Measurements from ENCODE around the gene MS4A15.

Gene MS4A15

GRCh38 chr11:60792521-60792920, 35.9 kb downstream of the MS4A15 start:
- Mint-ChIP-seq H3K27me3 (no peaks in the 10 kb centered on the region), H3K4me3 (no peak overlapping the region), H3K9me3 (ENCODE audit: low read depth) (no peaks in the 10 kb centered on the region), H3K4me1 (ENCODE audit: low read depth) (no peaks in the 10 kb centered on the region), H3K36me3 (no peaks in the 10 kb centered on the region), H3K27ac (no peak overlapping the region)

GRCh38 chr11:60795291-60795690, 38.6 kb downstream of the MS4A15 start:
- H3K36me3 Mint-ChIP-seq = no peaks in the 10 kb centered on the region
- no peaks in the 10 kb centered on the region for H3K4me1 Mint-ChIP-seq (ENCODE audit: low read depth)
- H3K27me3 Mint-ChIP-seq = peaks cover 1% of the 10 kb centered on the region
- H3K27ac Mint-ChIP-seq = no peak overlapping the region
- no peak overlapping the region for H3K4me3 Mint-ChIP-seq
- H3K9me3 Mint-ChIP-seq (ENCODE audit: low read depth) = no peaks in the 10 kb centered on the region

DNA sequence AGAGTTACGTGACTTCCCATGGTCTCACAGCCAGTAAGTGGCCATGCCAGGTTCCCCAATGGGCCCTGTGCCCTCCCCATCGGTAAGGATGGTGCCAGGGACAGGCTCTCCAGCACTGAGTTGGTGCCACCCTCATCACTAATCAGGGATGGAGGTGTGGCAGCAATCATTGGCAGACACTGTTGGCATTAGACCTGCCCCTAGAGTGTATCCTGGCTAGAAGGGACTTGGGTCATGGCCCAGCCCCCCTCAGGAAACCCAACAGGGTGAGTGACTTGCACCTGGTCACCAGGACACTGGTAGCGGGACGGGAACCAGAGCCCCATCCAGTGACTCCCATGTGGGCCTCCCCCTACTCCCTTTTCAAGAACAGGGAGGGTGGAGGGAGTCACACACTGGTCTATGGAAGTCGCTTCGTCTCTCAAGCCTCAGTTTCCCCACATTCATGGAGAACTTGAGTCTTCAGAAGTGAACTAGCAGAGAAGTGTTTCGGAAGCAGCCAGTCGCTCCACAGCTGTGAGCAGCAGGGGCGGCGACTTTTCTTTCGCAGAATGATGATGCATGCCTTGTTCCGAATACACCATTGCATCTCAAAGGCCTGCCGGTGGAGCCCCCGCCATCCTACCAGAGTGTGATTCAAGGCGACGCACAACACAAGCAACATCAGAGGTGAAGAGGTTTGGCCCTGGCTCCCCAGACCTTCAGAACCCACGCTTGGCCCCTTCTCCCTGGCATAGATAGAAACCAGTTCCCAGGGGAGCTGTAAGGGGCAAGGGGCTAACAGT, 41.4 kb downstream of the MS4A15 start:
- H3K4me1 Mint-ChIP-seq (ENCODE audit: low read depth) = no peaks in the 10 kb centered on the region
- H3K27ac Mint-ChIP-seq = no peak overlapping the region
- H3K36me3 Mint-ChIP-seq = no peaks in the 10 kb centered on the region
- no peak overlapping the region for H3K4me3 Mint-ChIP-seq
- H3K27me3 Mint-ChIP-seq = peaks cover 4% of the 10 kb centered on the region
- no peaks in the 10 kb centered on the region for H3K9me3 Mint-ChIP-seq (ENCODE audit: low read depth)

- Mint-ChIP-seq H3K9me3 (ENCODE audit: low read depth) (no peaks in the 10 kb centered on the region), H3K27ac (no peak overlapping the region), H3K27me3 (peaks cover 4% of the 10 kb centered on the region), H3K4me1 (ENCODE audit: low read depth) (no peaks in the 10 kb centered on the region), H3K4me3 (no peak overlapping the region), H3K36me3 (no peaks in the 10 kb centered on the region)
These were observed 42.0 kb downstream of the MS4A15 start for GRCh38 chr11:60798631-60799030.

- H3K36me3 Mint-ChIP-seq = no peaks in the 10 kb centered on the region
- H3K27me3 Mint-ChIP-seq = peaks cover 4% of the 10 kb centered on the region
These were observed 44.5 kb downstream of the MS4A15 start for GRCh38 chr11:60801194-60801593.

DNA sequence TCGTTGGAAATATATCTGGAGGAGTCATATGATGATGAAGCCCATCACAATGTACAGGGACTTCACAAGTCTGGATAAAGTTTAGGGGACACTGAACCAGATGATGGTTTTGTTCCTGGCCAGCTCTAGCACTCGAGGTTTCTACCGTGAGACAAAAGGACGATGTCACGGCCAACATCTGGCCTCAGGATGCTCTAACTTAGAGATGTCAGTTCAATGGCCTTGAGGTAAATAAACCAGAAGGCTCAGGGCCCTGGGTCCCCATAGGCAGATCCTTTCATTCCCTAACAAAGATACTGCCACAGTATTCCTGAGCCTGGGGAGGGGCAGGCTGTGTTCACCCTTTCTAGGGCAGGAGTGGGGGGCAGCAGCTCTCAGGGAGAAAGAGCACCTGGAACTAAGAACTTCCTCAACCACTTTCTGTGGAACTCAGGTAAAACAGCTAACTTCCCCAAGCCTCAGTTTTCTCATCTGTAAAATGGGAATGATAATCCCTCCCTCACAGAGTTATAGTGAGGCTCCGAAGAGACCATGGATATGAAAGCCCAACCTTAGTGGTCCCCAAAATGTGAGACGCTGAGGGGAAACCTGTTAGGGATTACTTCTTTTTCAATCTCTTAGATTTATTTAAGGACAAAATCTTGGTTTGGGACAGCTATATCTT, 46.7 kb downstream of the MS4A15 start:
- Mint-ChIP-seq H3K27me3 (peaks cover 4% of the 10 kb centered on the region), H3K4me1 (ENCODE audit: low read depth) (no peaks in the 10 kb centered on the region), H3K27ac (no peak overlapping the region), H3K9me3 (ENCODE audit: low read depth) (no peaks in the 10 kb centered on the region), H3K4me3 (no peak overlapping the region), H3K36me3 (no peaks in the 10 kb centered on the region)

More at GRCh38 chr11:60801194-60801593, 44.5 kb downstream of the MS4A15 start:
- H3K4me3 Mint-ChIP-seq = no peak overlapping the region
- no peaks in the 10 kb centered on the region for H3K4me1 Mint-ChIP-seq (ENCODE audit: low read depth)
- H3K27ac Mint-ChIP-seq = no peak overlapping the region
- H3K9me3 Mint-ChIP-seq (ENCODE audit: low read depth) = no peaks in the 10 kb centered on the region

GRCh38 chr11:60809249-60809648, 52.6 kb downstream of the MS4A15 start:
- Mint-ChIP-seq H3K27ac (no peak overlapping the region), H3K4me1 (ENCODE audit: low read depth) (no peaks in the 10 kb centered on the region), H3K4me3 (no peak overlapping the region), H3K9me3 (ENCODE audit: low read depth) (no peaks in the 10 kb centered on the region), H3K36me3 (no peaks in the 10 kb centered on the region), H3K27me3 (no peaks in the 10 kb centered on the region)

GRCh38 chr11:60809691-60810090, 53.0 kb downstream of the MS4A15 start:
- Mint-ChIP-seq H3K36me3 (no peaks in the 10 kb centered on the region), H3K4me1 (ENCODE audit: low read depth) (no peaks in the 10 kb centered on the region), H3K4me3 (no peak overlapping the region), H3K27me3 (no peaks in the 10 kb centered on the region), H3K9me3 (ENCODE audit: low read depth) (no peaks in the 10 kb centered on the region), H3K27ac (no peak overlapping the region)

- H3K27me3 Mint-ChIP-seq = no peaks in the 10 kb centered on the region
- no peaks in the 10 kb centered on the region for H3K4me1 Mint-ChIP-seq (ENCODE audit: low read depth)
- no peaks in the 10 kb centered on the region for H3K9me3 Mint-ChIP-seq (ENCODE audit: low read depth)
- H3K36me3 Mint-ChIP-seq = no peaks in the 10 kb centered on the region
- no peak overlapping the region for H3K4me3 Mint-ChIP-seq
- H3K27ac Mint-ChIP-seq = no peak overlapping the region
These were observed 53.5 kb downstream of the MS4A15 start for GRCh38 chr11:60810151-60810550.

GRCh38 chr11:60810569-60810968, 53.9 kb downstream of the MS4A15 start:
- no peaks in the 10 kb centered on the region for H3K36me3 Mint-ChIP-seq
- H3K27ac Mint-ChIP-seq = no peak overlapping the region
- no peaks in the 10 kb centered on the region for H3K4me1 Mint-ChIP-seq (ENCODE audit: low read depth)
- no peak overlapping the region for H3K4me3 Mint-ChIP-seq
- H3K9me3 Mint-ChIP-seq (ENCODE audit: low read depth) = no peaks in the 10 kb centered on the region
- H3K27me3 Mint-ChIP-seq = no peaks in the 10 kb centered on the region

- H3K4me1 Mint-ChIP-seq (ENCODE audit: low read depth) = no peaks in the 10 kb centered on the region
- no peaks in the 10 kb centered on the region for H3K9me3 Mint-ChIP-seq (ENCODE audit: low read depth)
- H3K27me3 Mint-ChIP-seq = peaks cover 2% of the 10 kb centered on the region
- H3K27ac Mint-ChIP-seq = no peak overlapping the region
- no peak overlapping the region for H3K4me3 Mint-ChIP-seq
- H3K36me3 Mint-ChIP-seq = peaks cover 6% of the 10 kb centered on the region
These were observed 56.7 kb downstream of the MS4A15 start for GRCh38 chr11:60813324-60813723.

GRCh38 chr11:60814112-60814511, 57.4 kb downstream of the MS4A15 start:
- Mint-ChIP-seq H3K4me1 (ENCODE audit: low read depth) (no peaks in the 10 kb centered on the region), H3K27ac (no peak overlapping the region), H3K27me3 (peaks cover 2% of the 10 kb centered on the region), H3K36me3 (peaks cover 6% of the 10 kb centered on the region), H3K9me3 (ENCODE audit: low read depth) (no peaks in the 10 kb centered on the region), H3K4me3 (no peak overlapping the region)

GRCh38 chr11:60816590-60817157, 60.0 kb downstream of the MS4A15 start:
- Mint-ChIP-seq H3K27me3 (peaks cover 2% of the 10 kb centered on the region), H3K4me3 (no peak overlapping the region), H3K27ac (no peak overlapping the region), H3K36me3 (peaks cover 6% of the 10 kb centered on the region), H3K9me3 (ENCODE audit: low read depth) (no peaks in the 10 kb centered on the region), H3K4me1 (ENCODE audit: low read depth) (no peaks in the 10 kb centered on the region)

DNA sequence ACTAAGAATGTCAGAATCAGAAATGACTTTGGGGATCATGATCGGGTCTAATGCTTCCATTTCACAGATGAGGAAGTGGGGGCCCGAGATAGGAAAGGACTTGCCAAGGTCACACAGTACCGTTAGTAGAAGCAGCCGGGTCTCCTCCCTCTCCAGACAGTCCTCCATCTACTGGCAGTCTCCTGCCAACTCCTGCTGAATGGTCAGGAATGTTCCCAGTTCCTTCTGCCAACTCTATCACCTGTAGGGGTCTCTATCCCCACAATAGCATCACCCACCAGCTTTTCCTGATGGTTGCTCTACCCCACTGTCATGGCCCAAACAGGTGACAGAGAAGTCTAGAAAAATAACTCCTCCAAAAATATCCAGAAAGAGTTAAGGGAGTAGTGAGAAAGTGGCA, 61.4 kb downstream of the MS4A15 start:
- no peaks in the 10 kb centered on the region for H3K9me3 Mint-ChIP-seq (ENCODE audit: low read depth)
- no peak overlapping the region for H3K27ac Mint-ChIP-seq
- H3K27me3 Mint-ChIP-seq = peaks cover 2% of the 10 kb centered on the region
- H3K4me3 Mint-ChIP-seq = no peak overlapping the region
- no peaks in the 10 kb centered on the region for H3K4me1 Mint-ChIP-seq (ENCODE audit: low read depth)
- peaks cover 6% of the 10 kb centered on the region for H3K36me3 Mint-ChIP-seq

DNA sequence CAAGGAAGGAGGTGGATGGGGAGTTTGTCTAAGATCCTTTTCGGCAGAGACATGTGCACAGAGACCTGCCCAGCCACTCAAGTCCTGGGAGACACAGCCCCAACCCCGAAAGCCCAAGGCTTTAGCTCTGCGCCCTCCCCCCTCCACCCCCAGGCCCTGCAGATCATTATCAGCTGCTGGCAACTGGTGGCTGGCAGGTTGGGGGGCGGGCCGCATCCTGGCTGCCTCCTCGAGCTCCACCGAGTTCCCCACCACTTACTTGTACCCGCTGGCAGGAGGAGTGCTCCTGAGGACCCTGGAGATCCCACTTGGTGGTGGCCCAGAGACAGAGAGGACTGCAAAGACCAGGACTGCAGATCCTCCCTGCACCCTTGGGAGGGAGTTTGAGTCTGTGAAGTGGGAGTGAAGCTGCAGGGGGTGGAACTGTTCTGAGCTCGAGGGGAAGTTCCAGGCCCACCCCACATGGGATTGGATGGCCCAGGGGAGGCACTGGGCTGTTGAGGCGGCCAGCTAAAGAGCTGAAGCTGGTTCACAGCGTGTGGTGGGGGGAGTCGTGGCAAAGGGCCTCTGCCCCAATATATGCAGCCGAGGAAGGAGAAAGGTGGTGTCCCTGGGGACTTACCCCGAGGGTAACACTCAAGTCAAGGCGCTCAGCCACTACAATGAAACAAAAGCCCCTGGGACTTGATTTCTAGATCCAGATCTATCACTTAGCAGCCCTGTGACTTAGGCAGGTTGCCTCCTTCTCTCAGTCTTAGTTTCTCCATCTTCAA, 65.3 kb downstream of the MS4A15 start:
- no peaks in the 10 kb centered on the region for H3K9me3 Mint-ChIP-seq (ENCODE audit: low read depth)
- peaks cover 2% of the 10 kb centered on the region for H3K27me3 Mint-ChIP-seq
- H3K4me3 Mint-ChIP-seq = no peak overlapping the region
- H3K27ac Mint-ChIP-seq = no peak overlapping the region
- no peaks in the 10 kb centered on the region for H3K36me3 Mint-ChIP-seq
- no peaks in the 10 kb centered on the region for H3K4me1 Mint-ChIP-seq (ENCODE audit: low read depth)
